Spleen (tissue), 11 donors: ENCODE results near the gene RANBP9. TPM values are rescaled to one million over a fixed set of nuclear protein-coding genes. Genes with fewer than 3 reads are reported as not detected.

Experiments used
- DNase-seq: peaks from one replicate; pipeline ENCODE4 v3.0.0-alpha.2; 2020
- H3K27ac ChIP-seq, 8 donors: fragments of 200-600 bp; sonication (generic) in 7 of 8; 1 replicate in 4 of 8; 2 replicates in 4 of 8; pipeline versions ENCODE4 v1.5.0 to v1.8.0; 2016 to 2021; ENCODE audit warnings: inconsistent platforms in 4 of 8, mild to moderate bottlenecking in 4 of 8, moderate library complexity in 1 of 8
- H3K27me3 ChIP-seq, 7 donors: fragments of 200-600 bp; sonication (generic) in 6 of 7; replicated peaks in 1 of 7; 1 replicate in 4 of 7; 2 replicates in 3 of 7; pipeline versions ENCODE4 v1.5.0 to v1.8.0; 2016 to 2021; ENCODE audit warnings: inconsistent platforms in 3 of 7, mild to moderate bottlenecking in 1 of 7
- H3K36me3 ChIP-seq, 6 donors: fragments of 200-600 bp; sonication (generic) in 5 of 6; 1 replicate in 4 of 6; 2 replicates in 2 of 6; pipeline versions ENCODE4 v1.5.0 to v1.8.0; 2016 to 2021; ENCODE audit warnings: inconsistent platforms in 2 of 6
- H3K4me1 ChIP-seq, 6 donors: fragments of 200-600 bp; sonication (generic) in 5 of 6; 1 replicate in 3 of 6; 2 replicates in 3 of 6; pipeline versions ENCODE4 v1.5.0 to v1.8.0; 2016 to 2021; ENCODE audit warnings: inconsistent platforms in 3 of 6
- H3K4me3 ChIP-seq, 8 donors: fragments of 200-600 bp; sonication (generic) in 7 of 8; 1 replicate in 4 of 8; 2 replicates in 4 of 8; pipeline versions ENCODE4 v1.5.0 to v1.8.0; 2016 to 2021; ENCODE audit warnings: inconsistent platforms in 4 of 8, mild to moderate bottlenecking in 4 of 8, moderate library complexity in 2 of 8
- H3K9me3 ChIP-seq, 8 donors: fragments of 200-600 bp; sonication (generic) in 7 of 8; 1 replicate in 4 of 8; 2 replicates in 4 of 8; pipeline versions ENCODE4 v1.5.0 to v1.8.0; 2016 to 2021; ENCODE audit warnings: inconsistent platforms in 4 of 8
- CTCF ChIP-seq, 11 experiments: fragments of 200-600 bp in 7 of 11; fragments of 450-650 bp in 4 of 11; sonication (generic) in 4 of 11; IDR thresholded peaks in 8 of 11; conservative IDR thresholded peaks in 3 of 11; 1 replicate in 7 of 11; 2 replicates in 4 of 11; pipeline versions ENCODE4 v1.4.0 to v1.8.0; 2016 to 2021; ENCODE audit warnings: antibody characterized with exemption in 11 of 11, inconsistent platforms in 4 of 11, mild to moderate bottlenecking in 1 of 11
- POLR2A ChIP-seq, 3 donors: fragments of 450-650 bp; IDR thresholded peaks; one replicate each; pipeline ENCODE4 v1.5.1; 2017; ENCODE audit warnings: antibody characterized with exemption in 3 of 3, mild to moderate bottlenecking in 1 of 3
- POLR2AphosphoS5 ChIP-seq, 3 donors: sonication (generic); formaldehyde crosslinking; IDR thresholded peaks; one replicate each; pipeline ENCODE4 v1.5.1; 2017; ENCODE audit warnings: antibody characterized with exemption in 3 of 3
- WGBS, 5 donors: extraction: QIAGEN DNeasy Blood & Tissue Kit in 3 of 5; methylation state at CpG; one replicate each; pipeline versions ENCODE4 v1.1.5 to v1.1.7; 2013 to 2018; 5-methylcytosine and 5-hydroxymethylcytosine counted together
- intact Hi-C: fragments of 100-400 bp; cut with DNase I; formaldehyde crosslinking; loops from one replicate; pipeline ENCODE4 v1.15.0; 2023; ENCODE audit warnings: low total_unique reads
- polyA plus RNA-seq, 3 donors: library from polyadenylated mRNA; stranded (reverse); fragments of 200-250 nt; gene quantifications; one replicate each; pipeline ENCODE4 v1.2.1, GENCODE V29; 2013
- total RNA-seq, 7 donors: library from RNA; depleted of rRNA in 3 of 7; stranded (reverse); fragments of >200 nt in 3 of 7; fragmentation: NEBNext Ultra II Directional in 4 of 7; extraction: Animal tissue kit (Norgen Biotek cat#: 25700) in 4 of 7; gene quantifications; one replicate each; pipeline versions ENCODE4 v1.1.0 to v1.2.1, GENCODE V29; 2016 to 2021
- donor health status: healthy with polysubstance abuse.
- donor health status: DM: no; HTN: no; CAD: no; lungs with moderate emphysema.
- donor health status: DM: no; HTN: no; CAD: no.
- donor health status: Bipolar disorder and iron deficiency.
- donor health status: healthy.
- donor health status: DM: no; HTN: no; CAD: no.
- donor health status: DM: yes; HTN: yes; CAD: no.

The RANBP9 gene
- total and polyA plus RNA-seq, 10 donors, result 13.4 to 41.8 (median 34.6) TPM

DNA sequence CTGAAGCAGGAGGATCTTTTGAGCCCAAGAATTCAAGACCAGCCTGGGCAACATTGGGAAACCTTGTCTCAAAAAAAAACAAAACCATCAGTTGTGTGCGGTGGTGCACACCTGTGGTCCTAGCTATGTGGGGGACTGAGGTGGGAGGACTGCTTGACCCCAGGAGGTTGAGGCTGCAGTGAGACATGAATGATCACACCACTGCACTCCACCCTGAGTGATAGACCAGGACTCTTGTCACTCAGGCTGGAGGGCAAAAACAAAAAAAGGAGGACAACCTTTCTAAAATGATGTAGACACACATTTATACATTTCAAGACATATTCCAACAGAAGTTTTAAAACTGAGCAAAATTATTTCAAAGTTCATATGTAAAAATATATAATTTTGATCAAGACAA lies 51.4 kb downstream of the RANBP9 start:
- no peak for DNase-seq
- Histone ChIP-seq H3K4me3 (no peak overlapping the region), H3K4me1 (peaks cover 0 to 81% (median 36%) of the 10 kb centered on the region in 6 donors), H3K27me3 (no peaks in the 10 kb centered on the region), H3K36me3 (peaks cover 0 to 18% (median 0%) of the 10 kb centered on the region in 6 donors), H3K27ac (no peak overlapping the region), H3K9me3 (no peaks in the 10 kb centered on the region)
- TF ChIP-seq POLR2A (IDR thresholded peaks at IDR 0.05) (no peak), CTCF (IDR thresholded peaks at IDR 0.05 in 8 of 11, conservative IDR thresholded peaks at IDR 0.05 in 3 of 11) (no peak), POLR2AphosphoS5 (IDR thresholded peaks at IDR 0.05) (no peak)
- 94 to 100% (median 100%) methylated on average over 1 of the region's 1 CpG for WGBS, 5 donors
- intact Hi-C loops, result no loop called here

GRCh38 chr6:13655700-13656099 lies 55.9 kb downstream of the RANBP9 start:
- 91 to 95% (median 93%) methylated on average over 1 of the region's 1 CpG for WGBS, 5 donors
- H3K36me3 ChIP-seq, result peaks cover 0 to 43% (median 7%) of the 10 kb centered on the region in 6 donors
- H3K4me3 ChIP-seq, result no peak overlapping the region
- TF ChIP-seq POLR2AphosphoS5 (IDR thresholded peaks at IDR 0.05) (no peak), POLR2A (IDR thresholded peaks at IDR 0.05) (no peak)
- H3K9me3 ChIP-seq, result no peaks in the 10 kb centered on the region
- H3K27ac ChIP-seq, result no peak overlapping the region
- intact Hi-C loops, result no loop called here
- DNase-seq, result no peak
- no peaks in the 10 kb centered on the region for H3K27me3 ChIP-seq
- H3K4me1 ChIP-seq, result peaks cover 0 to 47% (median 8%) of the 10 kb centered on the region in 6 donors

DNA sequence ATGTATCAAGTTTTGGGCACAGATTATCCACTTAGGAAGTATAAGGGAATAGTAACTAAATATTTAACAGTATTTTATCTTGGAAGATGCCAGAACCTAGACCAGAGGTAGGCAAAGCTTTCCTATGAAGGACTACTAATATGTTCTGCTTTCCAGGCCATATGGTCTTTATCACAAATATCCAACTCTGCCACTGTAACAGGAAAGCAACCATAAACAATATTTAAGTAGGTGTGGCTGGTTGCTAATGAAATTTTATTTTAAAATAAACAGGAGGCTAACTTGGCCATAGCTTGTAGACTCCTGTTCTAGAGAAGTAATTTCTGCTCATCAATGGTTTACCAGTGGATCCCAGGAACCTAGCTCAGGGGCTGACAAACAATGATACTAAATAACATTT lies 57.1 kb downstream of the RANBP9 start:
- Histone ChIP-seq H3K4me1 (peaks cover 0 to 35% (median 0%) of the 10 kb centered on the region in 6 donors), H3K4me3 (no peak overlapping the region), H3K9me3 (no peaks in the 10 kb centered on the region), H3K27ac (no peak overlapping the region), H3K27me3 (no peaks in the 10 kb centered on the region), H3K36me3 (peaks cover 0 to 52% (median 9%) of the 10 kb centered on the region in 6 donors)
- DNase-seq, result no peak
- TF ChIP-seq POLR2A (IDR thresholded peaks at IDR 0.05) (no peak), POLR2AphosphoS5 (IDR thresholded peaks at IDR 0.05) (no peak), CTCF (IDR thresholded peaks at IDR 0.05 in 8 of 11, conservative IDR thresholded peaks at IDR 0.05 in 3 of 11) (no peak)
- intact Hi-C loops, result no loop called here

GRCh38 chr6:13653296-13653695 lies 58.3 kb downstream of the RANBP9 start:
- intact Hi-C loops, result no loop called here

More at GRCh38 chr6:13653296-13653695, 58.3 kb downstream of the RANBP9 start:
- no peak overlapping the region for H3K4me3 ChIP-seq
- TF ChIP-seq POLR2AphosphoS5 (IDR thresholded peaks at IDR 0.05) (no peak), CTCF (IDR thresholded peaks at IDR 0.05 in 8 of 11, conservative IDR thresholded peaks at IDR 0.05 in 3 of 11) (no peak), POLR2A (IDR thresholded peaks at IDR 0.05) (no peak)
- WGBS, 5 donors, result 83 to 95% (median 90%) methylated on average over 2 of the region's 2 CpGs
- H3K9me3 ChIP-seq, result no peaks in the 10 kb centered on the region
- no peak overlapping the region for H3K27ac ChIP-seq
- H3K27me3 ChIP-seq, result no peaks in the 10 kb centered on the region
- no peak for DNase-seq
- peaks cover 0 to 52% (median 9%) of the 10 kb centered on the region in 6 donors for H3K36me3 ChIP-seq
- peaks cover 0 to 27% (median 0%) of the 10 kb centered on the region in 6 donors for H3K4me1 ChIP-seq
